GM18520 (cell line): ENCODE results near the gene SPTB.
A peak's percentile ranks its signal among the peaks of the same experiment; 100 is the strongest.
"Not testable (repeated sequence)": the region's sequence is repeated elsewhere in the genome, so short reads cannot be mapped to it uniquely, and the experiment has no call there.

Source experiments
- ATAC-seq: cut with Tn5 transposase; IDR thresholded peaks from one replicate; pipeline ENCODE4 v1.9.1; 2021; ENCODE audit not compliant: unreplicated experiment

SPTB gene

DNA sequence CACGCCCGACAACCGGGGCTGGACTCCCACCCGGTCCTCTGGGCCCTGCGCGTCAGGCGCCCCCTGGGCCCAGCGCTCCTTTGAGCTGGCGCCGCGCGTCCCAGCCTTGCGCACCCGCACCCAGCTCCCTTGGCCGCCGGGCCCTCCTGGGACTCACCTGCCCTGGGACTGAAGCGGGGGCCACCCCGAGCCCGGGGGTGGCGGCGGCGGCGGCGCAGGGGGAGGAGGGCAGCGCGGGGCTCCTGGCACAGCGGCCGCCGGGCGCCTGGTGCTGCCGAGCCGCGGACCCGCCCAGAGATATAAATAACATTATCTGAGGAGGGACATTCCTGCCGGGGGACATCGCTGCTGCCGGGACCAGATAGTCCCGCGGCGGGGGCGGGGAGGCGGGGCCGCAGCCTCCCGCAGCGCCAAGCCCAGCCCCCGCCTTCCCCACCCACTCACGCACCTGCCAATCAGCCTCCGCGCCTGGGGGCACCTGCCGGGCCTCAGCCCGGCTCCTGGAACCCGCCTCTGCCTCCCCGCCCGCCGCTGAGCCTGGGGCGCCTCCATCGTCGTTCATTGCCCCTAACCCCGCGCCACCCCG is at the start of gene SPTB:
SPTB (minus strand) TSS at position 273 of the 586 bp plus-strand sequence. CDS start 56,813 bp downstream, outside the sequence.
- no peak for ATAC-seq

DNA sequence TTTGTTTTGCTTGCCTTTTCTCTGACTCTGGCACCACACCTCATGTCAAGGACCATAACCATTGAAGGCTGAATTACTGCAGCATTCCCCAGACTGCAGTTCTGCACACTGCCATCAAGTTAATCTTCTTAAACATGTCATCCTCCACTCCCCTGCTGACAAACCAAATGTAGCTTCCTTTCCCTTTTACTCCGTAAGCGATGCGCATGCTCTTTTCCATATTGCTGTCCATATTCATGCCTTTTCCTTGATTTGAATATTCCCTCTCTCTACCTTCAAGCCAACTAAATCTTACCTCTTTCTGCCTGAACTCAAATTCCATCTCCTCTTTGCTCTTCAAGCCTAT is 49.3 kb upstream of the SPTB start:
- no peak for ATAC-seq

DNA sequence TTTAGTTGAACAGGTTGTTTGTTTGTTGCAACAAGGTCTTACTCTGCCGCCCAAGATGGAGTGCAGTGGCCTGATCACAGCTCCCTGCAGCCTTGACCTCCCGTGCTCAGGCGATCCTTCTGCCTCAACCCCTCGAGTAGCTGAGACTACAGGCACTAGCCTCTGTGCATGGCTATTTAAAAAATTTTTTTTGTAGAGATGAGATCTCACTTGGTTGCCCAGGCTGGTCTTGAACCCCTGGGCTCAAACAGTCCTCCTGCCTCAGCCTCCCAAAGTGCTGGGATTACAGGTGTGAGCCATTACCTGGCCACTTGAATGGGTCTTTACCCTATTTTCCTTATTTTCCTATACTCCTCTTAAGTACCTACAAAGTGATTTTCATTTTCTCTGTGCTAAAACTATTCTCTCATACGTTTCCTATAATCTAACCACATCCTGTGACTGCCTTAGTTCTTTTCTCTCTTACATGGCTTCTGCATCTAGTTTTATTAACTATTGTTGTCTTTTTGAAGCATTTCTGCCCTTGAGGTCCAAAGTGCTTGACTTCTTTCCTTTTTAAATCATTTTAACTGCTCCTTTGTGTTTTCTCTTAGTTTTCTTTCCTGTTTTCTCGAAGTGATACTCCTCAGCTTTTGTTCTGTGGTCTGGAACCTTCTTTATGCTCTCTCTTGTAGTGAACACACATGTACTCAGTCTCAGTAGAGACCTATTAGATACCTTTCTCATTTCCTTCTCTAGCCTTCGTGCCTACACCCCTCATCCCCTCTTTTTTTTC is 48.7 kb upstream of the SPTB start:
- ATAC-seq = no peak

DNA sequence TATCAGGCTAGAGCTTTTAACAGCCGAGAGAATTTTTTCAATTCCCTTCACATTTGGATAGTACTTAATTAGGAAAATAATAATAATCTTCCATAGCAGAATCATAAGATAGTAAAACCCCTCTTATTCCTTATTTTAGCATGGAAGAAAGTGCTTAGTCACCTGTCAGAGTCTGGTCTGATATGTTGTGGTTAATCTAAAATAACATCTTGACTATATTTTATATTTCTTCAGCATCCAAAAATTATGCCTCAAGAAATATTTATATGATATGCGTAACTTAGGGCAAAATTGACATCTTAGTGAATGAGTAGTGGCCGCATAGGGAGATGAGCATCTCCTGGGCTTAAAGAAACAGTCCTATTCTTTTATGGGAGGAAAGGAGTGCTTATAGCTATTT is 47.3 kb upstream of the SPTB start:
- no peak for ATAC-seq

DNA sequence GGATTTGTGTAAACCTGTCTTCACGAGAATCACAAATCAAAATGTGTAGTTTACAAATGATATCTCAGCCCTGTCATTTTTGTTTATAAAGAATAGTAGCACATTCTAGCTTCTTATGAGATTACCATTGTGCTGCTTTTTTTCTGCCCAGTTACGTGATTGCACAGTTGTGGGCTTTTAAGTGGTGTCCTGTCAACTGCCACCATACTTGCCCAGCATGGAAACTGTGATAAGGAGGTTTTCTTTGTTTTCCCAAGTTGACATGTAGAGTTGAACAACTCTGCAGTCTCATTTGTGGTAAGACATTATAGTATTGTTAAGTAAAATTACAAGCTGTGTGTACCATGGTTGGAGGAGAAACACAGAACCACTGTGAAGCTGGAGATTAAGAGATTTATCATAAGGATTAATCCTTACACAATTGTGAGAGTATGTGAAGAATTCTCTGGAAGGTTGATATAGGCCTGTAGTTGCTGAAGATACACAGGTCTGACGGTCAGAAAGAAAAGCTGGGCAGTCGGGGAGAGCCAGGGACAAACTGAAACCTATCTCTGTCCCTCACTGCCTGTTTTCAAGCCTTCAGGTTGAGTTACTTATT is 46.8 kb upstream of the SPTB start:
- ATAC-seq = no peak

DNA sequence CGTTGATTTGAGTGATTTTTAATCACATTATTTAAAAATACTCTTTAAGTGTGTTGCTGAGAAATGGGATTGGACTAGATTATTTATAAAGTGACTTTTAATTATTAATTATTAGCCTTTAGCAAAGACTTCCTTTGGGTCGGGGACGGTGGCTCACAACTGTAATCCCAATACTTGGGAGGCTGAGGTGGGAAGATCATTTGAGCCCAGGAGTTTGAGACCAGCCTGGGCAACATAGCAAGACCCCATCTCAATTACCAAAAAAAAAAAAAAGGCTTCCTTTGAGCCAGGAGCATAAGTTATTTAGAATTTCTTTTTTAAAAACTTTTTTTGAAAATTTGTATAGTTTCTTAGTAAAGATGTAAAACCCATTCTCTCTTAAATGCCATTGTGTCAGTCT is 43.3 kb upstream of the SPTB start:
- ATAC-seq = no peak

DNA sequence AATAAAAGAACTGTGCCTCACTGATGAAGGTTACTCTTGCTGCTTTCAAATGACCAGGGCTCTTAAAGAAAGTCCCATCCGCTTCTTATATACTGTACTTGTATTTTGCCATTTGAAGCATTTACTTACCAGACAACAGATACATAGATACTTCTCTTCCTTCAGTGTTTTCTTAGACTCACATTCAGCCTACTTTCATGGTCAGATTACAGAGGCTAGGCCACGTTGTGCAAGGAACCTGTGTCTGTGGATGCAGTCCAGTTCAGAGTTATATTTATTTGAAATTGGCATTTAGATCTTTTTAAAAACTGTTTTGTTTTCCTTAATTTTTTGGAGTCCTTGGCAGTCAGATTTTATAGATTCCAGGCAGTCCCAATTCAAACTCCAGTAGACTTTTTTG is 40.8 kb upstream of the SPTB start:
- ATAC-seq = no peak

DNA sequence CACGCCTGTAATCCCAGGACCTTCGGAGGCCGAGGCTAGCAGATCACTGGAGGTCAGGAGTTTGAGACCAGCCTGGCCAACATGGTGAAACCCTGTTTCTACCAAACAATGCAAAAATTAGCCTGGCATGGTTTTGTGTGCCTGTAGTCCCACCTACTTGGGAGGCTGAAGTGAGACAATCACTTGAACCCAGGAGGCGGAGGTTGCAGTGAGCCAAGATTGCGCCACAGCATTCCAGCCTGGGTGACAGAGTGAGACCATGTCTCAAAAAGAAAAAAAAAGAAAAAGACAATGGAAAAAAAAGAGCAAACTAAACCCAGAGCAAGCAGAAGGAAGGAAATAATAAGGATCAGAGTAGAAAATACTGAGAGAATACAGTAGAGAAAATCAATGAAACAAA is 39.9 kb upstream of the SPTB start:
- ATAC-seq = no peak

DNA sequence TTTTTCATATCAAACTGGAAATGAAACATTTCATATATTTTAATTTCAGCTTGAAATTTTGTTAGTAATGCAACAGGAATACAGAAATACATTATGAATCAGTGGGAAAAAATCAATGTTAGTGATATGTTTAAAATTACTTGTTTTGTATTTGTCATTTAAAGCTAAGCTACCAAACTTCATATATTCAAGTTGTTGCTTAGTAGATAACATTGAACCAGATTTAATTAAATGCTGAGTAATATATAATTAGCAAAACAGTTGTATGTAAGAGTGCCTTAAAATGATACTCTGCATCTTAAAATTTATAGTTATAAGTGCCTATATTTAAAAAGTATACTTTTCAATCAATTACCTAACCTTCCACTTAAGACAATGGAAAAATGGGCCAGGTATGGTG is 39.5 kb upstream of the SPTB start:
- no peak for ATAC-seq

DNA sequence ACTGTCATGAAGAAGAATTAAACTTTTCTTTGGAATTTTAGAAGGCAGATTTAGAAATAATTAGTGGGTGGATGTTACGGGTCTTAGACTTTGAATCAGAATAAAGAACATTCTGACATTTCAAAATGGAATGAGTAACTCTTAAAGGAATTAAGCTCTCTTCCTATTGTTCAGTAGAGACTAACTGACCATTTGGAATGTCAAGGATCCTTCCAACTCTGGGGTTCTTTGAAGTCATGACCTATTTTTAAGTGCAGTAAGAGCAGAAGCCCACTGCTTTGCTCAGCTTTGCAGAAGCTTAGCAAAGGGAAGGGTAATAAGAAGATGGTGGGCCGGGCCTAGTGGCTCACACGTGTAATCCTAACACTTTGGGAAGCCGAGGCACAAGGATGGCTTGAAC is 38.5 kb upstream of the SPTB start:
- ATAC-seq = no peak

DNA sequence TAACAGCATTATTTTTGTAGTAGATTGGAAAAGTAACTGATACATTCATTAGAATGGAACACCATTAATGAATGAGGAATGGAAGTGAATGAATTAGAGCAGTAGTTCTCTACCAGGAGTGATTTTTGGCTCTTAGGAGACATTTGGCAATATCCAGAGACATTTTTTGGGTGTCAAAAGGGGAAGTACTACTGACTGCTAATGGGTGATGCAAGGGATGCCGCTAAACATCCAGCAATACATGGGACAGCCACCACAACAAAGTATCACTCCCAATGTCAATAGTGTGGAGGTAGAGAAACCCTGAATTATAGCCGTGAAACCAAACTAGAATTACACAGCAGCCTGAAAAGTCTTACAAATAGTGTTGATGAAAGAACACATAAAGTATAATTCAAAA is 36.1 kb upstream of the SPTB start:
- no peak for ATAC-seq

DNA sequence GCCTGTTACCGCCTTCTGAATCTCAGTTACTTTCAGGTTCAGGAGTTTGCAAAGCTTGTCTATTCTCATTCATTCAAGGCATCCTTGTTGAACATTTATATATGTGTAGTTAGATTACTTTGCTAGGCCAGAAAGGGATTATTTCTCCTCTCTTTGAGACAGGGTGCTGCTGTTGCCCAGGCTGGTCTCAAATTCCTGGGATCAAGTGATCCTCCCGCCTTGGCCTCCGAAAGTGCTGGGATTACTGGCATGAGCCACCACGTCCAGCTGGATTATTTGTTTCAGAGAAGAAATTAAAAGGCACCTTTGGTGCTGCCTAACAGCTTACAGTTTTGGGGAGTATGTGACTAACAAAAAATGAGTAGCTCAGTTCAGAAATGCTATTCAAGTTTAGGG is 35.3 kb upstream of the SPTB start:
- ATAC-seq = no peak

DNA sequence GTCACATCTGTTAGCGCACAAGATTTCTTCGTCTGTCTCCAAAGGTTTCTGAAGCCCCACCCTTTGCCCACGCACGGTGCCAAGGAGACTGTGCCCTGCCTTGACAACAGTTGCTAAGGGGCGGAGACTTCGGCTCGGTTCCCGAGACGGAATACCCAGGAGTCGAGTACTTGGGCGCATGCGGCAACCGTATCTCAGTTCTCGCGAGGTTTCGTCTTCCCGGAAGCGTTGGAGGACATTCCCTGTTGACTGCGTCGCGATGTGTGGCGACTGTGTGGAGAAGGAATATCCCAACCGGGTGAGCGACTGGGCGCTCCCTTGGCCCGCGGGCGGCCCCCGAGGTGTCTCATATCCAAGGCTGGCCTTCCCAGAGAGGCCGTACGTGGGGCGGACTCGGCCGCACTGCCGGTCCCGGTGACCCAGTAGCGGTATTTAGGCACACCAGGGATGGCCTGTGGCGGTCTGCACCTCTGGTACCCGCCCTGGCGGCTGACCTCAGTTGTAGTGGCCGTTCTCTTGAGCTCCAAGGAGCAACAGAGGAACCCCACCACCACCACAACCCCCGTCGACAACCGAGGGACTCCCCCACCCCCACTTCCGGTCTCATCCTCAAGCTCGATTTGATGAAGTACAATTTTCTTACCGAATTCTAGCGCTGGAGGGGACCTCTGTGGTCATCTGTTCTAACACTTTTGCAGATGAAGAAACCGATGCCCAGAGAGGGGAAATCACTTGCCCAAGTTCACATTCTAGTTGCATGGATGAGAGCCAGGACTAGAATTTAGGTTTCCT is 34.7 kb upstream of the SPTB start, which contains the start of gene CHURC1:
CHURC1 (plus strand) TSS at position 219 of the 792 bp plus-strand sequence; CDS start at position 260, 41 bp downstream.
- peak; percentile 94 for ATAC-seq

DNA sequence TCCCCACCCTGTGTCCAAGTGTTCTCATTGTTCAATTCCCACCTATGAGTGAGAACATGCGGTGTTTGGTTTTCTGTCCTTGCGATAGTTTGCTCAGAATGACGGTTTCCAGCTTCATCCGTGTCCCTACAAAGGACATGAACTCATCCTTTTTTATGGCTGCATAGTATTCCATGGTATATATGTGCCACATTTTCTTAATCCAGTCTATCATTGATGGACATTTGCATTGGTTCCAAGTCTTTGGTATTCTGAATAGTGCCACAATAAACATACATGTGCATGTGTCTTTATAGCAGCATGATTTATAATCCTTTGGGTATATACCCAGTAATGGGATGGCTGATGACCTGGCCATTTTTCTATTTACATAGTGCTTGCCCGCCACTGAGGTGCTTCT is 33.8 kb upstream of the SPTB start:
- not testable (repeated sequence) for ATAC-seq

DNA sequence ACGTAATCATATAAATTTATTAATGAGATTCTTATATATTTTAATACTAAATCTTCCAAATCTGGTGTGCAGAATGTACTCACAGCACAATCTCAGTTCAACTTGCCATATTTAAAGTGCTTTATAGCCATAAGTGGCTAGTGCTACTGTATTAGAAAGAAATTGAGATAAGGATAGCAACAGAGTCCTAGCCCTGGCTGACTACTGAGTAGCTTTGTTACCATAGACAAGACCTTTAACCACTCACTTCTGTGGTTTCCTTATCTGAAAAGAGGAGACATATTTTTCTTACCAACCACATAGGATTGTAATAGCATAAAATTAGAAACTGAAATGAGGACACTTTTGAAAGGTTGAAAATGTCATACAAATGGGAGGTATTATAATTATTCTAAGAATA is 32.6 kb upstream of the SPTB start:
- no peak for ATAC-seq

DNA sequence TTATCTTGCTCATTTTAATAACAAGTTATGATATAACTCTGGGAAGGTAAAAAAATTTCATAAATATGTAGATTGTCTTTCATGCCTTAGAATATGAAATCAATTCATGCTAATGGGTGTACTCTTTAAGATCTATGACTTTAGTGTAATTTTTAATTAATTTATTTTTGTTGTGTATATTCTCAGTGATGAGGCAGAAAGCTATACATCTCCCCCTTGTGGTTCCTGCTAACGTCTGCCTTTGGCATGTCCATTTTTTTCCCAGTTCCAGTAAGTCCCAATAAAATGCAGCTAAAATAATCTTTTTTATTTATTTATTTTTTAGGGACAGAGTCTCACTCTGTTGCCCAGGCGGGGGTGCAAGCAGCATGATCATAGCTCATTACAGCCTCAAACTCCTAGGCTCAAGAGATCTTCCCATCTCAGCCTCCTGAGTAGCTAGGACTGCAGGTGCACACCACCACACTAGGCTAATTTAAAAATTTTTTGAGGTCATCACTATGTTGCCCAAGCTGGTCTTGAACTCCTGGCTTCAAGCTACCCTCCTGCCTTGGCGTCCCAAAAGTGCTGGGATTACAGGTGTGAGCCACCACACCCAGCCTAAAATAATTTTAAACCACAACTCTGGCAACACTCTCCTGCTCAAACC is 31.3 kb upstream of the SPTB start:
- ATAC-seq = no peak

DNA sequence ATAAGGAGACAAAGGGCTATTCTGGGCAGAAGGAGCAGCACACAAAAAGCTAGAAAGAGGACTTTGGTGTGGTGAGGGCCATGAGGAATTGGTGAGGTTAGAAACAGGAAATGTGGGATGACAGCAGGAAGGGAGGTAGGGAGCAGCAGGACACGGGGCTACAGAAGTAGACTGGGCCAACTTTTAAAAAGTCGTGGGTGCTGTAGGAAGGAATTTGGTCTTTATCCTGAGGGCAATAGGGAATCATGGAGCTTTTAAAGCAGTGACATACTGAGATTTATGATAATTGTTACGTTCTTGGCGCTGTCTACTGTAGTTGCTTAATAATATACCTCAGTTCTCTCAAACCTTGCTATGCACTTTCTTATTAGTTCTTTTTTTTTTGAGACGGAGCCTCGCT is 26.3 kb upstream of the SPTB start:
- ATAC-seq = no peak

DNA sequence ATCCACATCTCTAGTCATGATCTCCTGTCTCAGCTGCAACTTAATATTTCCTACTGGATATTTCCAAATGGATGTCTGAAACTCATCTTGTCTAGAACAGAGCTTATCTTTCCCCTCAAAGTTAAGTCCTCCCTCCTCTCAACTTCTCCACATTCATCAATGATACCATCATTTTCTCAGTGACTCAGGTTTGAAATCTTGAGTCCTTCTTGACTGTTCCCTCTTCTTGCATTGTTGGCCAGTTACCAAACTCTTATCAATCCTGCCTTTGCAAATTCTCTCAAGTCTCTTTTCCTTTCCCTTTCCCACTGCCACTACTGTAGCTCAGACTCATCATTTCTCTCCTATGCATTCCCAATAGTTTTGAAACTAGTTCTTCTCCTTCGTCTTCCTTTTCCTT is 20.3 kb upstream of the SPTB start:
- ATAC-seq = no peak

DNA sequence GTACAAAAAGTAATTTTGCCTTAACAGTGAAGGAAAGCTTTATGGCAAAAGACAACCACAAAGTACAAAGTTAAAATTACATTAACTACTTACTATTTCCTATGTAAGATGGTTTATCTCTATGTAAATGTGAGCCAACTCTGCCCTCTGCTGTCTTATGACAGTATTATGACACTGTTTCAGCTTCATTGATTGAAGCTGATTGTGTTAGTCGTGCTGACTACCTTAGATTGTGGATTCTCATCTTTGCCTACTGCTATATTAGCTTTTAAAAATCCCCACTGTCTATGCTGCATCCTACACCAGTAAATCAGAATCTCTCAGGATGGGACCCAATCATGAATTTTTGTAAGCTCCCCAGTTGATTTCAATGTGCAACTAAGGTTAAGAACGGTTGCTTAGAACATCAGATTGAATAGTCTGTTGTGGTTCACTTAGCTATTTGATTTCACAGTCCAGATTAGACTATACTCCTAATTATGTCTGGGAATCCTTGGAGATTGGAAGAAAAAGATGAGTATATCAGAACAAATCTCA is 12.2 kb upstream of the SPTB start:
- no peak for ATAC-seq

DNA sequence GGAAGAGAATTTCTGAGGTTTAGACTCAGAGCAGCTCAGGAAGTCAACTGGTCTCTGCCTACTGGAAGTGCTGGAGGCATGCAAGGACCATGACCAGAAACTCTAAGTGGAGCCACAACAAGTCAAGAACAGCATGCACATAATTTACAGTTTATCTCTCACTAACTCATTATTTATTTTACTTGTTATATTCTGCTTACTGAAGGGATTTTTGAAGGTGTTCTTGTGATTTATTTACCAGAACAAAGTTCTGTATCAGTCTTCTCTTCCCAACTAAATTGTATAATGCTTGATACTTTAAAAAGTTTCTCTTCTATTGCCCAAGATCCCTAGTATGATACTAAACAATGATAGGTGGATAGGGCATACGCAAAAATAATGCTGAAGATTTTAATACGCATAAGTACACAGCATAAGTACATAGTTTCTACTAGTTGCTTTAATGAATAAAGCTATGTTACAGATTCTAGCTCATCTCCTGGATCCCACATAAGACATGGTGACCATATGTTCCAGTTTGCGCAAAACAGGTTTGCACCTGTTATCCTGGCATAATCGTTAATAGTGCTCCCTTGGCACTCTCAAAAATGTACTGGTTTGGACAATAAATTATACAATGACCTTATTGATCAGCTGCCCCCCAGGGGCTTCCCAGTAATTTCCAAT is 11.6 kb upstream of the SPTB start:
- ATAC-seq = no peak
